Gastroesophageal sphincter (tissue), 3 donors: Measurements from ENCODE around the gene KLHDC4.

Experiments
- CTCF ChIP-seq, 4 experiments: fragments of 200-600 bp in 2 of 4; fragments of 450-650 bp in 2 of 4; sonication (generic) in 1 of 4; IDR thresholded peaks; one replicate each; pipeline ENCODE4 v1.5.1; 2017 to 2019; ENCODE audit warnings: antibody characterized with exemption in 4 of 4, mild to moderate bottlenecking in 2 of 4, moderate library complexity in 2 of 4
- EP300 ChIP-seq: sonication (generic); formaldehyde crosslinking; IDR thresholded peaks from one replicate; pipeline ENCODE4 v1.6.1; 2017; ENCODE audit warnings: antibody characterized with exemption, mild to moderate bottlenecking
- POLR2A ChIP-seq, 2 donors: fragments of 450-650 bp; IDR thresholded peaks; one replicate each; pipeline ENCODE4 v1.6.1; 2017; ENCODE audit warnings: antibody characterized with exemption in 2 of 2, mild to moderate bottlenecking in 2 of 2, moderate library complexity in 1 of 2
- POLR2AphosphoS5 ChIP-seq: sonication (generic); formaldehyde crosslinking; IDR thresholded peaks from one replicate; pipeline ENCODE4 v1.6.1; 2017; ENCODE audit warnings: antibody characterized with exemption

DNA sequence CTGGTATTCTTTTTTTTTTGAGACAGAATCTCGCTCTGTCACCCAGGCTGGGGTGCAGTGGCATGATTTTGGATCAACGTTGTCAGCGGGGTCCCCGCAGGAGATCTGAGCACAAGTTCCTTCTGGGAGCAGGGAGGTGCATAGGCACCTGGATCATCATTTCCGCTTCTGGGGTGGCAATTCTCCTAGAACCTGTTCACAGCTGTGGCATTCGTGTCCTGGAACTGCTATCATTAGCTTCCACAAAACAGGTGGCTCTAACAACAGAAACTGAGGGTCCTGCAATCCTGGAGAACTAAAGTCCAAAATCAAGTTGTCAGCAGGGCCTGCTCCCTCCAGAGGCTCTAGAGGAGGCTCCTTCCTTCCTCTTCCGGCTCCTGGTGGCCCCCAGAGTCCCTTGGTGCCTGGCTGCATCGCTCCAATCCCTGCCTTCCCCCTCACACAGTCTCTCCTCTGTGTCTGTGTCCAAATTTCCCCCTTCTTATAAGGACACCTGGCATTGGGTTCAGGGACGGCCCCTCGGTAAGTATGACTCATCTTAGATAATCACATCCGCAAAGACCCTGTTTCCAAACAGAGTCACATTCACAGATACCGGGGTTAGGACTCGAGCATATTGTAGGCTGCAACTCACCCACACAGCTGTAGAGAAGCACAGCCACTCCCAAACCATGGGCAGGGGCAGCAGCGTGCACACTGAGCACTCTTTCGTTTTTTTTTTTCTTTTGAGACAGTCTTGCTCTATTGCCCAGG, 43.5 kb upstream of the KLHDC4 start:
- TF ChIP-seq POLR2A (IDR thresholded peaks at IDR 0.05), result no peak
- TF ChIP-seq CTCF (IDR thresholded peaks at IDR 0.05), result no peak
- no peak for TF ChIP-seq EP300
- no peak for TF ChIP-seq POLR2AphosphoS5
